Uterus (tissue), 4 donors: ENCODE results near the gene NEURL1. TPM values are rescaled to one million over a fixed set of nuclear protein-coding genes. Genes with fewer than 3 reads are reported as not detected.

Experiments used
- DNase-seq, 2 donors: peaks; one replicate each; pipeline ENCODE4 v3.0.0-alpha.2; 2019 to 2020
- H3K27ac ChIP-seq, 2 donors: fragments of 200-600 bp; sonication (generic); 1 replicate in 1 of 2; 2 replicates in 1 of 2; pipeline ENCODE4 v1.5.1; 2016 to 2018
- H3K27me3 ChIP-seq, 2 donors: fragments of 200-600 bp; sonication (generic); one replicate each; pipeline ENCODE4 v1.5.1; 2018 to 2019; ENCODE audit warnings: control low read depth in 1 of 2
- H3K36me3 ChIP-seq, 2 donors: fragments of 200-600 bp; sonication (generic); one replicate each; pipeline ENCODE4 v1.5.1; 2019; ENCODE audit warnings: control low read depth in 1 of 2
- H3K4me1 ChIP-seq, 2 donors: fragments of 200-600 bp; sonication (generic); one replicate each; pipeline ENCODE4 v1.5.1; 2018 to 2019; ENCODE audit warnings: control low read depth in 1 of 2
- H3K4me3 ChIP-seq, 2 donors: fragments of 200-600 bp; sonication (generic); 1 replicate in 1 of 2; 2 replicates in 1 of 2; pipeline ENCODE4 v1.5.1; 2018 to 2019; ENCODE audit warnings: mild to moderate bottlenecking in 1 of 2
- H3K9me3 ChIP-seq, 2 donors: fragments of 200-600 bp; sonication (generic); one replicate each; pipeline ENCODE4 v1.5.1; 2019; ENCODE audit warnings: control low read depth in 1 of 2
- POLR2A ChIP-seq, 2 donors: fragments of 450-650 bp; IDR thresholded peaks; one replicate each; pipeline ENCODE4 v1.6.1; 2016; ENCODE audit warnings: antibody characterized with exemption in 2 of 2, mild to moderate bottlenecking in 1 of 2, moderate library complexity in 1 of 2
- intact Hi-C: fragments of 100-400 bp; cut with DNase I; formaldehyde crosslinking; loops from one replicate; pipeline ENCODE4 v1.15.1; 2023; ENCODE audit warnings: low total_unique reads
- total RNA-seq, 4 donors: library from RNA; depleted of rRNA in 3 of 4; stranded (reverse); fragments of >200 nt in 3 of 4; gene quantifications; one replicate each; pipeline versions ENCODE4 v1.1.0 to v1.2.4, GENCODE V29; 2014 to 2023
- TF ChIP-seq, protein P1 (sequence below), 4 experiments: fragments of 200-600 bp in 2 of 4; fragments of 450-650 bp in 2 of 4; sonication (generic) in 2 of 4; IDR thresholded peaks; one replicate each; pipeline ENCODE4 v1.5.1; 2016 to 2019; ENCODE audit warnings: antibody characterized with exemption in 4 of 4, mild to moderate bottlenecking in 2 of 4, moderate library complexity in 1 of 4
- donor health status: DM: yes; HTN: yes; CAD: no.

NEURL1 gene
- total RNA-seq, 4 donors from 2014 or later, result 3.8 to 46.1 (median 14.1) TPM

- Histone ChIP-seq H3K27me3 (no peaks in the 10 kb centered on the region), H3K9me3 (no peaks in the 10 kb centered on the region), H3K4me1 (peaks cover 8 to 19% of the 10 kb centered on the region in 2 donors), H3K4me3 (no peak overlapping the region), H3K27ac (peak overlapping the region; percentile 47 to 73), H3K36me3 (no peaks in the 10 kb centered on the region)
- intact Hi-C loops, result no loop called here
- no peak for TF ChIP-seq POLR2A (IDR thresholded peaks at IDR 0.05)
- TF ChIP-seq, protein P1, sequence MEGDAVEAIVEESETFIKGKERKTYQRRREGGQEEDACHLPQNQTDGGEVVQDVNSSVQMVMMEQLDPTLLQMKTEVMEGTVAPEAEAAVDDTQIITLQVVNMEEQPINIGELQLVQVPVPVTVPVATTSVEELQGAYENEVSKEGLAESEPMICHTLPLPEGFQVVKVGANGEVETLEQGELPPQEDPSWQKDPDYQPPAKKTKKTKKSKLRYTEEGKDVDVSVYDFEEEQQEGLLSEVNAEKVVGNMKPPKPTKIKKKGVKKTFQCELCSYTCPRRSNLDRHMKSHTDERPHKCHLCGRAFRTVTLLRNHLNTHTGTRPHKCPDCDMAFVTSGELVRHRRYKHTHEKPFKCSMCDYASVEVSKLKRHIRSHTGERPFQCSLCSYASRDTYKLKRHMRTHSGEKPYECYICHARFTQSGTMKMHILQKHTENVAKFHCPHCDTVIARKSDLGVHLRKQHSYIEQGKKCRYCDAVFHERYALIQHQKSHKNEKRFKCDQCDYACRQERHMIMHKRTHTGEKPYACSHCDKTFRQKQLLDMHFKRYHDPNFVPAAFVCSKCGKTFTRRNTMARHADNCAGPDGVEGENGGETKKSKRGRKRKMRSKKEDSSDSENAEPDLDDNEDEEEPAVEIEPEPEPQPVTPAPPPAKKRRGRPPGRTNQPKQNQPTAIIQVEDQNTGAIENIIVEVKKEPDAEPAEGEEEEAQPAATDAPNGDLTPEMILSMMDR (IDR thresholded peaks at IDR 0.05), result no peak
- DNase-seq, result no peak
Measured at GRCh38 chr10:103621783-103622125, 128.2 kb downstream of the NEURL1 start.

GRCh38 chr10:103622286-103622685 is 128.8 kb downstream of the NEURL1 start:
- peaks cover 4 to 15% of the 10 kb centered on the region in 2 donors for H3K4me1 ChIP-seq
- no peaks in the 10 kb centered on the region for H3K9me3 ChIP-seq
- DNase-seq, result no peak
- peak overlapping the region; percentile 47 to 73 for H3K27ac ChIP-seq
- no peak overlapping the region for H3K4me3 ChIP-seq
- H3K27me3 ChIP-seq, result no peaks in the 10 kb centered on the region
- intact Hi-C loops, result no loop called here
- TF ChIP-seq POLR2A (IDR thresholded peaks at IDR 0.05), result no peak
- TF ChIP-seq, protein P1 (IDR thresholded peaks at IDR 0.05), result no peak
- no peaks in the 10 kb centered on the region for H3K36me3 ChIP-seq

DNA sequence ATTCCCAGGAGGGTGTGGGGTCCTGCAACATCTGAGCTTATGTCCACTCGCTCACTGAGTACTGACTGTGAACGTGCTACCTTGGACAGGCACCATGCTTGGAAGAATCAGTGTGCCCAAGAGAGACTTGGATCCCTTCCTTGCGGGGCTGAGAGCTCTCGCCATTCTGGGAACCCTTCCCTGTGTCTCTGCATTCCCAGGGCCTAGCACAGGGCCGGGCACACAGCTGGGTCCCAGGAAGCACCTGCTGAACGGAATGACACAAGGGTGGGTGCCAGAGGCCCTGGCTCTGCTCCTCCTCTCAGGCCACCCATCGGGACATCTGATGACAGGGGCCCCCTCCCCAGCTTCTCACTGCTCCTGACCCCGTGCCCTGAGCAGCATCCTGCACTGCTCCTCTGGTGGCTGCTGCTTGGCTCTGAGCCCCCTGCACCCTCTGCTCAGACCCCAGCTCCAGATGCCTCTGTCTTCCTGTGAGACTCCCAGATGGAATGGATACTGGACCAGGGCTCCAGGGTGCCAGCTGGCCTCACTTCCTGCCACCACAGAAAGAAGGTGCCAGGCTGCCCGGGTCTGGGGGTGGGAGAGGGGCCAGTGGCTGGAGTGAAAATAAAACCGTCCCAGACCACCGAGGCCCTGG is 129.6 kb downstream of the NEURL1 start:
- TF ChIP-seq POLR2A (IDR thresholded peaks at IDR 0.05), result no peak
- TF ChIP-seq, protein P1 (IDR thresholded peaks at IDR 0.05), result no peak
- Histone ChIP-seq H3K27ac (peak overlapping the region; percentile 47 to 73), H3K36me3 (no peaks in the 10 kb centered on the region), H3K9me3 (no peaks in the 10 kb centered on the region), H3K4me1 (peaks cover 0 to 12% of the 10 kb centered on the region in 2 donors), H3K27me3 (no peaks in the 10 kb centered on the region), H3K4me3 (no peak overlapping the region)
- DNase-seq, result no peak
- intact Hi-C loops, result no loop called here

GRCh38 chr10:103626178-103626577 is 132.7 kb downstream of the NEURL1 start:
- no peak for DNase-seq
- Histone ChIP-seq H3K27me3 (no peaks in the 10 kb centered on the region), H3K4me3 (no peak overlapping the region), H3K9me3 (no peaks in the 10 kb centered on the region), H3K36me3 (no peaks in the 10 kb centered on the region), H3K27ac (no peak overlapping the region), H3K4me1 (no peaks in the 10 kb centered on the region)
- intact Hi-C loops, result no loop called here
- TF ChIP-seq, protein P1 (IDR thresholded peaks at IDR 0.05), result no peak
- TF ChIP-seq POLR2A (IDR thresholded peaks at IDR 0.05), result no peak

DNA sequence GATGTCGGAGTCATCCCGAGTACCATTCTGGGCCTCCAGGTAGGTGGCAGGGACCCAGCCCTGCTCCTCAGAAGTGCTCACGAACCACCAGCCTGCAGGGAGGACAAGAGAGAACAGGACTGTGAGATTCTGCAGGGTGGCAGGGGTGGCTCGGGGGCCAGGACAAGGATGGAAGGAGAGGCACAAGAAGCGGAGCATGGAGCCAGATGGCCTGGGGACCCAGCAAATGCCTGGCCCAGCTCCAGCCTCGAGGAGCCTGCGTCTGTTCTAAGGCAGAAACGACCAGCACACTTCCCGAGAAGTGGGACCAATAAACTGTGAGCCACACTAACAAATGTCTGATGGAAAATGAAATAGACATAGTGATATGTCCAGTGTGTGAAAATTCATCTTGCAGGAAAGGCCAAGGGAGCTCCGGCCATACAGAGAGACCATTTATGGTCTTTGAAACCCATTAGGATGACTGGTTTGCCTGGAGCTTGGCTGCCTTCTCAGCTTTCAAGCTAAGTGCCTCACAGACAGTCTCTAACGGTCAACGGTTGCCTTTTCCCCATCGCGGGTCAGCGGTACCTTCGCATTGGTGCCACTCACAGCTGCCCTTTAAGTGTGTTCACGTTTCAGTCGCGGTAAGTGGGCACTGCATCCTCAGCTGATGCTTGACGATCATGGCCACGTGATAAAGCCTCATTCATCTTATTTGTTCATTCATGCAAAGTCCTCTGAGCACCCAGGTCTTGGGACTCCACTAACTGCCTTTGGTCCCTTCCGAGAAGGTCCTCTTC is 133.8 kb downstream of the NEURL1 start:
- no peak overlapping the region for H3K4me3 ChIP-seq
- no peaks in the 10 kb centered on the region for H3K27me3 ChIP-seq
- H3K4me1 ChIP-seq, result no peaks in the 10 kb centered on the region
- intact Hi-C loops, result no loop called here
- TF ChIP-seq, protein P1 (IDR thresholded peaks at IDR 0.05), result no peak
- no peak for TF ChIP-seq POLR2A (IDR thresholded peaks at IDR 0.05)
- H3K36me3 ChIP-seq, result no peaks in the 10 kb centered on the region
- H3K9me3 ChIP-seq, result no peaks in the 10 kb centered on the region
- no peak overlapping the region for H3K27ac ChIP-seq
- DNase-seq, result no peak
